HCT116 (cell line): ENCODE results near the gene PLAGL1. TPM values are rescaled to one million over a fixed set of nuclear protein-coding genes. Genes with fewer than 3 reads are reported as not detected.
A peak's percentile ranks its signal among the peaks of the same experiment; 100 is the strongest.

ENCODE experiments used
- ATAC-seq: fragments of 200-7000 bp; cut with Tn5 transposase; 2 replicates; pipeline ENCODE4 v1.9.1; 2020; ENCODE audit warnings: mild to moderate bottlenecking, moderate library complexity
- BruUV-seq: library from RNA; stranded (reverse); fragments of 400-500 nt; replicated peaks from 2 replicates; lab custom pipeline; 2021; lab: Mats Ljungman, UMichigan
- CTCF ChIA-PET: fragments of 300-600 bp; sonication (Branson Sonifier 250); formaldehyde crosslinking; loops from one replicate; lab custom pipeline; 2021; ENCODE audit warnings: antibody characterized with exemption; lab: Charles Lee
- POLR2A ChIA-PET: fragments of 300-600, 350-600 bp; sonication (Branson Sonifier 250); formaldehyde crosslinking; loops from one replicate; lab custom pipeline; 2021; ENCODE audit warnings: antibody characterized with exemption; lab: Charles Lee
- RAD21 ChIA-PET, 2 experiments: fragments of 300-600 bp; sonication (Branson Sonifier 250); formaldehyde crosslinking; loops; one replicate each; lab custom pipeline; 2023; ENCODE audit warnings: low total read pairs in 2 of 2; ENCODE audit not compliant: uncharacterized antibody in 2 of 2, unreplicated experiment in 2 of 2, low non-redundant PET in 1 of 2; lab: Charles Lee
- DNase-seq: peaks from one replicate; pipeline ENCODE4 v3.0.0-alpha.2; 2010; ENCODE audit warnings: low read depth, low spot score
- H2AFZ ChIP-seq: fragments of 200-600 bp; shearing (Covaris generic), sonication (generic); 2 replicates; pipeline ENCODE4 v1.6.1; 2017; ENCODE audit warnings: low read depth, mixed run types, mixed read lengths, antibody characterized with exemption, low read length; ENCODE audit not compliant: poor library complexity, severe bottlenecking
- H3K27ac ChIP-seq: 2 replicates; pipeline ENCODE4 v1.5.1; 2012; ENCODE audit warnings: low read depth, low read length
- H3K27me3 ChIP-seq: fragments of 200-600 bp; sonication (generic); 2 replicates; pipeline ENCODE4 v1.6.1; 2016; ENCODE audit warnings: mixed run types, low read length, mixed read lengths; ENCODE audit not compliant: insufficient read depth
- H3K36me3 ChIP-seq, 2 experiments: fragments of 200-500 bp in 1 of 2; fragments of 200-600 bp in 1 of 2; sonication (Bioruptor generic) in 1 of 2; sonication (generic) in 1 of 2; 2 replicates each; pipeline versions ENCODE4 v1.5.1 to v1.6.1; 2014 to 2016; ENCODE audit warnings: low read length in 2 of 2, inconsistent platforms in 1 of 2, mixed read lengths in 1 of 2, mixed run types in 1 of 2; ENCODE audit not compliant: insufficient read depth in 2 of 2, control insufficient read depth in 1 of 2
- H3K4me1 ChIP-seq, 2 experiments: fragments of 200-600 bp in 1 of 2; sonication (generic) in 1 of 2; 2 replicates each; pipeline versions ENCODE4 v1.5.1 to v1.6.1; 2012 to 2017; ENCODE audit warnings: low read length in 2 of 2, inconsistent platforms in 1 of 2, mild to moderate bottlenecking in 1 of 2, mixed read lengths in 1 of 2, mixed run types in 1 of 2, moderate library complexity in 1 of 2; ENCODE audit not compliant: insufficient read depth in 2 of 2, control insufficient read depth in 1 of 2
- H3K4me2 ChIP-seq: fragments of 200-600 bp; sonication (generic); 2 replicates; pipeline ENCODE4 v1.6.1; 2017; ENCODE audit warnings: mixed run types, low read length, mixed read lengths
- H3K4me3 ChIP-seq, 2 experiments: fragments of 200-600 bp in 1 of 2; sonication (generic) in 1 of 2; replicated peaks in 1 of 2; 2 replicates each; pipeline ENCODE4 v1.5.1; 2011 to 2016; ENCODE audit warnings: low read length in 2 of 2, control low read depth in 1 of 2, low read depth in 1 of 2, mild to moderate bottlenecking in 1 of 2, mixed read lengths in 1 of 2, mixed run types in 1 of 2
- H3K79me2 ChIP-seq: fragments of 200-600 bp; sonication (generic); 2 replicates; pipeline ENCODE4 v1.6.1; 2017; ENCODE audit warnings: mild to moderate bottlenecking, mixed run types, low read length, moderate library complexity, mixed read lengths; ENCODE audit not compliant: insufficient read depth
- H3K9ac ChIP-seq: fragments of 200-600 bp; sonication (generic); 2 replicates; pipeline ENCODE4 v1.6.1; 2016; ENCODE audit warnings: low read length, mixed read lengths
- H3K9me2 ChIP-seq: fragments of 200-600 bp; sonication (generic), shearing (Covaris generic); 2 replicates; pipeline ENCODE4 v1.6.1; 2017; ENCODE audit warnings: mixed run types, mild to moderate bottlenecking, moderate library complexity; ENCODE audit not compliant: insufficient read depth
- H3K9me3 ChIP-seq, 2 experiments: fragments of 200-500 bp in 1 of 2; fragments of 200-600 bp in 1 of 2; sonication (Bioruptor generic) in 1 of 2; sonication (generic) in 1 of 2; 2 replicates each; pipeline ENCODE4 v1.6.1; 2014 to 2017; ENCODE audit warnings: low read length in 2 of 2, mixed read lengths in 2 of 2, inconsistent platforms in 1 of 2, low read depth in 1 of 2, mild to moderate bottlenecking in 1 of 2, mixed run types in 1 of 2, moderate library complexity in 1 of 2; ENCODE audit not compliant: control insufficient read depth in 1 of 2, insufficient read depth in 1 of 2
- H4K20me1 ChIP-seq: fragments of 200-600 bp; sonication (generic), shearing (Covaris generic); 2 replicates; pipeline ENCODE4 v1.6.1; 2017; ENCODE audit warnings: mixed run types, mild to moderate bottlenecking, moderate library complexity; ENCODE audit not compliant: insufficient read depth
- CBX3 ChIP-seq: IDR thresholded peaks from 2 replicates; pipeline ENCODE4 v1.6.1; 2012; ENCODE audit warnings: low read depth
- CEBPB ChIP-seq: IDR thresholded peaks from 2 replicates; pipeline ENCODE4 v1.6.1; 2012; ENCODE audit warnings: low read depth
- EGR1 ChIP-seq: IDR thresholded peaks from 2 replicates; pipeline ENCODE4 v1.6.1; 2012; ENCODE audit warnings: low read depth
- EZH2 ChIP-seq: fragments of 200-600 bp; sonication (generic); IDR thresholded peaks from 2 replicates; pipeline ENCODE4 v1.6.1; 2017; ENCODE audit warnings: antibody characterized with exemption, mixed run types
- EZH2phosphoT487 ChIP-seq: fragments of 200-600 bp; IDR thresholded peaks from 2 replicates; pipeline ENCODE4 v1.6.1; 2018; ENCODE audit warnings: antibody characterized with exemption, borderline replicate concordance
- FOSL1 ChIP-seq: IDR thresholded peaks from 2 replicates; pipeline ENCODE4 v1.6.1; 2012; ENCODE audit warnings: low read depth
- JUND ChIP-seq: IDR thresholded peaks from 2 replicates; pipeline ENCODE4 v1.6.1; 2012
- POLR2A ChIP-seq: IDR thresholded peaks from 2 replicates; pipeline ENCODE4 v1.7.0; 2011; ENCODE audit warnings: borderline replicate concordance; ENCODE audit not compliant: insufficient read depth, insufficient read length; ENCODE audit errors: extremely low read depth
- RAD21 ChIP-seq: IDR thresholded peaks from 2 replicates; pipeline ENCODE4 v1.6.1; 2012; ENCODE audit warnings: low read depth, mild to moderate bottlenecking
- SIN3A ChIP-seq: IDR thresholded peaks from 2 replicates; pipeline ENCODE4 v1.6.1; 2012; ENCODE audit warnings: low read depth
- SP1 ChIP-seq: IDR thresholded peaks from 2 replicates; pipeline ENCODE4 v1.6.1; 2012; ENCODE audit warnings: low read depth
- SRF ChIP-seq: IDR thresholded peaks from 2 replicates; pipeline ENCODE4 v1.6.1; 2012; ENCODE audit warnings: low read depth
- TCF7L2 ChIP-seq: IDR thresholded peaks from 2 replicates; pipeline ENCODE4 v1.7.0; 2011; ENCODE audit warnings: borderline replicate concordance, inconsistent platforms; ENCODE audit not compliant: insufficient read depth, insufficient read length; ENCODE audit errors: extremely low read depth
- ZFX ChIP-seq: fragments of 450-650 bp; IDR thresholded peaks from 2 replicates; pipeline ENCODE4 v1.6.1; 2017
- intact Hi-C: fragments of 100-400 bp; cut with micrococcal nuclease; formaldehyde crosslinking; loops from 2 replicates; pipeline ENCODE4 v1.10.0; 2022
- total RNA-seq: library from RNA; stranded (reverse); gene quantifications from one replicate; pipeline ENCODE4 v1.2.1, GENCODE V29; 2021; ENCODE audit not compliant: unreplicated experiment
- TF ChIP-seq, protein P1 (sequence below): IDR thresholded peaks from 2 replicates; pipeline ENCODE4 v1.6.1; 2012
- TF ChIP-seq, protein P2 (sequence below), 3 experiments: fragments of 200-600 bp in 1 of 3; sonication (generic) in 1 of 3; IDR thresholded peaks in 2 of 3; conservative IDR thresholded peaks in 1 of 3; 2 replicates each; pipeline ENCODE4 v1.5.1; 2012 to 2017; ENCODE audit warnings: low read depth in 2 of 3, low read length in 2 of 3, antibody characterized with exemption in 1 of 3, borderline replicate concordance in 1 of 3, control low read depth in 1 of 3, mild to moderate bottlenecking in 1 of 3, mixed read lengths in 1 of 3, mixed run types in 1 of 3, moderate library complexity in 1 of 3; ENCODE audit not compliant: insufficient read depth in 1 of 3
- TF ChIP-seq, protein P3 (sequence below): IDR thresholded peaks from 2 replicates; pipeline ENCODE4 v1.6.1; 2012
- TF ChIP-seq, protein P4 (sequence below): IDR thresholded peaks from 2 replicates; pipeline ENCODE4 v1.6.1; 2012; ENCODE audit warnings: low read depth
- TF ChIP-seq, protein P5 (sequence below): IDR thresholded peaks from 2 replicates; pipeline ENCODE4 v1.6.1; 2011; ENCODE audit warnings: mild to moderate bottlenecking, low read length, moderate library complexity; ENCODE audit not compliant: insufficient replicate concordance; ENCODE audit errors: extremely low read depth

PLAGL1 gene
- total RNA-seq, 1 experiment from 2014 or later, result 35.6 TPM

DNA sequence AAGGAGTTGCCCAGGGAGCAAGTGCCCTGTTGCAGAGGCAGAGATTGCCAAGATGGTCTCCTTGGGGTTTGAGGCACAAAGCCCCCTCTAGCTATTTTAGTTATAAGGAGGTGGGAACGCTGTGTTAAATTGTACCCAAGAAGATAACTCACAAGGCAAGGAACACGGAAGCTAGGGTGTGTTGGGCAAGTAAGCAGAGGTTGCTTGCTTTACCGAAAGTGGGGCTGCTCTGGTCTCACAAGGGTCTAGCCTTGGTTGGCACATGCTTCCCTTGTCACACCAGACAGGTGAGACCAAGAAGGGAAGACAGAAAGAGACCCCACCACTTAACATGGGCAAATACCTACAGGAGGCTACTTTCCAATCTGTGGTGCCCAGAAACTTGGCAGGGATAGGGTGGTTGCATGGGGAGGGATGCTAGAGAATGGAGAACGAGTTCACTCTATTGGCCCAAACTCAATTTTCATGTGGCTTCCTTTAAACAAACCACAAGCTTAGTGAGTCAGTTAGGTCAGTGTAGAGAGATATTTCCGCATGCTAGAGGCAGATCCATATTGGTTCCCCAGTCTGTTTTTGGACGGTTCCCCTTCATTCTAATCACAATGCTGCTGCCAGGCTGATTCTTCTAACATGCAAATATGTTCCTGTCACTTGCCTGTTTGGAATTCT, 42.4 kb downstream of the PLAGL1 start:
- intact Hi-C loops, result no loop called here
- CTCF ChIA-PET, result no interaction called here

More for the DNA sequence above, 42.4 kb downstream of the PLAGL1 start:
- Histone ChIP-seq H4K20me1 (no peaks in the 10 kb centered on the region), H3K4me2 (no peak overlapping the region), H3K27ac (no peak overlapping the region), H2AFZ (no peak overlapping the region), H3K4me1 (no peaks in the 10 kb centered on the region), H3K9me3 (no peaks in the 10 kb centered on the region), H3K79me2 (no peaks in the 10 kb centered on the region), H3K27me3 (no peaks in the 10 kb centered on the region)
- RAD21 ChIA-PET, result no interaction called here
- DNase-seq (no peak), ATAC-seq (no peak)
- TF ChIP-seq CBX3, result no peak
- TF ChIP-seq TCF7L2, result no peak
- TF ChIP-seq FOSL1, result no peak
- TF ChIP-seq, protein P1, sequence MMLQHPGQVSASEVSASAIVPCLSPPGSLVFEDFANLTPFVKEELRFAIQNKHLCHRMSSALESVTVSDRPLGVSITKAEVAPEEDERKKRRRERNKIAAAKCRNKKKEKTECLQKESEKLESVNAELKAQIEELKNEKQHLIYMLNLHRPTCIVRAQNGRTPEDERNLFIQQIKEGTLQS, result no peak
- no peak for TF ChIP-seq POLR2A
- no peak for TF ChIP-seq EZH2phosphoT487
- TF ChIP-seq ZFX, result no peak
- no peak for TF ChIP-seq JUND
- TF ChIP-seq SRF, result no peak
- TF ChIP-seq CEBPB, result no peak
- no peak for TF ChIP-seq RAD21
- TF ChIP-seq SP1, result no peak
- TF ChIP-seq, protein P2, sequence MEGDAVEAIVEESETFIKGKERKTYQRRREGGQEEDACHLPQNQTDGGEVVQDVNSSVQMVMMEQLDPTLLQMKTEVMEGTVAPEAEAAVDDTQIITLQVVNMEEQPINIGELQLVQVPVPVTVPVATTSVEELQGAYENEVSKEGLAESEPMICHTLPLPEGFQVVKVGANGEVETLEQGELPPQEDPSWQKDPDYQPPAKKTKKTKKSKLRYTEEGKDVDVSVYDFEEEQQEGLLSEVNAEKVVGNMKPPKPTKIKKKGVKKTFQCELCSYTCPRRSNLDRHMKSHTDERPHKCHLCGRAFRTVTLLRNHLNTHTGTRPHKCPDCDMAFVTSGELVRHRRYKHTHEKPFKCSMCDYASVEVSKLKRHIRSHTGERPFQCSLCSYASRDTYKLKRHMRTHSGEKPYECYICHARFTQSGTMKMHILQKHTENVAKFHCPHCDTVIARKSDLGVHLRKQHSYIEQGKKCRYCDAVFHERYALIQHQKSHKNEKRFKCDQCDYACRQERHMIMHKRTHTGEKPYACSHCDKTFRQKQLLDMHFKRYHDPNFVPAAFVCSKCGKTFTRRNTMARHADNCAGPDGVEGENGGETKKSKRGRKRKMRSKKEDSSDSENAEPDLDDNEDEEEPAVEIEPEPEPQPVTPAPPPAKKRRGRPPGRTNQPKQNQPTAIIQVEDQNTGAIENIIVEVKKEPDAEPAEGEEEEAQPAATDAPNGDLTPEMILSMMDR (IDR thresholded peaks at IDR 0.05 in 2 of 3, conservative IDR thresholded peaks at IDR 0.05 in 1 of 3; ENCODE audit: borderline replicate concordance in 1 of 3, insufficient read depth in 1 of 3, low read depth in 2 of 3, low read length in 2 of 3), result no peak
- no peak for TF ChIP-seq SIN3A
- TF ChIP-seq, protein P3, sequence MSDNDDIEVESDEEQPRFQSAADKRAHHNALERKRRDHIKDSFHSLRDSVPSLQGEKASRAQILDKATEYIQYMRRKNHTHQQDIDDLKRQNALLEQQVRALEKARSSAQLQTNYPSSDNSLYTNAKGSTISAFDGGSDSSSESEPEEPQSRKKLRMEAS, result no peak
- TF ChIP-seq, protein P4, sequence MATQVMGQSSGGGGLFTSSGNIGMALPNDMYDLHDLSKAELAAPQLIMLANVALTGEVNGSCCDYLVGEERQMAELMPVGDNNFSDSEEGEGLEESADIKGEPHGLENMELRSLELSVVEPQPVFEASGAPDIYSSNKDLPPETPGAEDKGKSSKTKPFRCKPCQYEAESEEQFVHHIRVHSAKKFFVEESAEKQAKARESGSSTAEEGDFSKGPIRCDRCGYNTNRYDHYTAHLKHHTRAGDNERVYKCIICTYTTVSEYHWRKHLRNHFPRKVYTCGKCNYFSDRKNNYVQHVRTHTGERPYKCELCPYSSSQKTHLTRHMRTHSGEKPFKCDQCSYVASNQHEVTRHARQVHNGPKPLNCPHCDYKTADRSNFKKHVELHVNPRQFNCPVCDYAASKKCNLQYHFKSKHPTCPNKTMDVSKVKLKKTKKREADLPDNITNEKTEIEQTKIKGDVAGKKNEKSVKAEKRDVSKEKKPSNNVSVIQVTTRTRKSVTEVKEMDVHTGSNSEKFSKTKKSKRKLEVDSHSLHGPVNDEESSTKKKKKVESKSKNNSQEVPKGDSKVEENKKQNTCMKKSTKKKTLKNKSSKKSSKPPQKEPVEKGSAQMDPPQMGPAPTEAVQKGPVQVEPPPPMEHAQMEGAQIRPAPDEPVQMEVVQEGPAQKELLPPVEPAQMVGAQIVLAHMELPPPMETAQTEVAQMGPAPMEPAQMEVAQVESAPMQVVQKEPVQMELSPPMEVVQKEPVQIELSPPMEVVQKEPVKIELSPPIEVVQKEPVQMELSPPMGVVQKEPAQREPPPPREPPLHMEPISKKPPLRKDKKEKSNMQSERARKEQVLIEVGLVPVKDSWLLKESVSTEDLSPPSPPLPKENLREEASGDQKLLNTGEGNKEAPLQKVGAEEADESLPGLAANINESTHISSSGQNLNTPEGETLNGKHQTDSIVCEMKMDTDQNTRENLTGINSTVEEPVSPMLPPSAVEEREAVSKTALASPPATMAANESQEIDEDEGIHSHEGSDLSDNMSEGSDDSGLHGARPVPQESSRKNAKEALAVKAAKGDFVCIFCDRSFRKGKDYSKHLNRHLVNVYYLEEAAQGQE, result no peak
- no peak for TF ChIP-seq EZH2
- no peak for TF ChIP-seq EGR1
- TF ChIP-seq, protein P5, sequence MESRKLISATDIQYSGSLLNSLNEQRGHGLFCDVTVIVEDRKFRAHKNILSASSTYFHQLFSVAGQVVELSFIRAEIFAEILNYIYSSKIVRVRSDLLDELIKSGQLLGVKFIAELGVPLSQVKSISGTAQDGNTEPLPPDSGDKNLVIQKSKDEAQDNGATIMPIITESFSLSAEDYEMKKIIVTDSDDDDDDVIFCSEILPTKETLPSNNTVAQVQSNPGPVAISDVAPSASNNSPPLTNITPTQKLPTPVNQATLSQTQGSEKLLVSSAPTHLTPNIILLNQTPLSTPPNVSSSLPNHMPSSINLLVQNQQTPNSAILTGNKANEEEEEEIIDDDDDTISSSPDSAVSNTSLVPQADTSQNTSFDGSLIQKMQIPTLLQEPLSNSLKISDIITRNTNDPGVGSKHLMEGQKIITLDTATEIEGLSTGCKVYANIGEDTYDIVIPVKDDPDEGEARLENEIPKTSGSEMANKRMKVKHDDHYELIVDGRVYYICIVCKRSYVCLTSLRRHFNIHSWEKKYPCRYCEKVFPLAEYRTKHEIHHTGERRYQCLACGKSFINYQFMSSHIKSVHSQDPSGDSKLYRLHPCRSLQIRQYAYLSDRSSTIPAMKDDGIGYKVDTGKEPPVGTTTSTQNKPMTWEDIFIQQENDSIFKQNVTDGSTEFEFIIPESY, result no peak
- TF ChIP-seq, all 23 proteins: peak for 0
- no peak overlapping the region for H3K4me3 ChIP-seq
- no peak overlapping the region for H3K9ac ChIP-seq
- POLR2A ChIA-PET, result no interaction called here
- no peaks in the 10 kb centered on the region for H3K36me3 ChIP-seq
- BruUV-seq, result TSS peak; percentile 18
- no peaks in the 10 kb centered on the region for H3K9me2 ChIP-seq
